ENCODE data around the gene SFPQ. TPM values are rescaled to one million over a fixed set of nuclear protein-coding genes. Genes with fewer than 3 reads are reported as not detected.
A peak's percentile ranks its signal among the peaks of the same experiment; 100 is the strongest.

Gene SFPQ
- total and polyA plus RNA-seq, 7 donors, result 55.9 to 194 (median 136) TPM

DNA sequence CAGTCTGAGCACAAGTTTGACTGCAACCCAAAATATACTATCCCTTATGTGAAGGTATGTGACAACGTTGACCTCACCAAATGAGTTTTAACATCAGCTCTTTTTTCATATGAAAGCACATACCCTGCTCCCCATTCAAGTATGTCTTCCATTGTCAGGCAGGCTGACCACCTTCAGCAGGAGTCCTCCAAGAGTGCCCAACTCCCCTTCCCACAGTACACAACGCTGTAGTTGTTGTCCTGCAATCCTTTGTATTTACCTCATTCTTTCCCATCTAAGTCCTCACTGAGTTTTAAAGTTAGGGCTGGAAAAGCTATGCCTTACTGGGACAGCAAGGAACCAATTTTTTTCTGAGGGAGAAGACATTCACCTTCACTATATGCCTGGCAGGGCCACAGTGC lies 14.7 kb downstream of the SFPQ start:
- Histone ChIP-seq H3K27me3 (no peaks in the 10 kb centered on the region), H3K4me3 (no peak overlapping the region), H3K27ac (no peak overlapping the region), H3K9me3 (no peaks in the 10 kb centered on the region), H3K36me3 (peaks cover 32 to 95% (median 51%) of the 10 kb centered on the region in 4 donors), H3K4me1 (peaks cover 0 to 47% (median 38%) of the 10 kb centered on the region in 4 donors)
- 72 to 84% methylated on average over 2 of the region's 2 CpGs for WGBS, 2 donors
- intact Hi-C loops (cut with DNase I), result no loop called here
- TF ChIP-seq, protein P1, sequence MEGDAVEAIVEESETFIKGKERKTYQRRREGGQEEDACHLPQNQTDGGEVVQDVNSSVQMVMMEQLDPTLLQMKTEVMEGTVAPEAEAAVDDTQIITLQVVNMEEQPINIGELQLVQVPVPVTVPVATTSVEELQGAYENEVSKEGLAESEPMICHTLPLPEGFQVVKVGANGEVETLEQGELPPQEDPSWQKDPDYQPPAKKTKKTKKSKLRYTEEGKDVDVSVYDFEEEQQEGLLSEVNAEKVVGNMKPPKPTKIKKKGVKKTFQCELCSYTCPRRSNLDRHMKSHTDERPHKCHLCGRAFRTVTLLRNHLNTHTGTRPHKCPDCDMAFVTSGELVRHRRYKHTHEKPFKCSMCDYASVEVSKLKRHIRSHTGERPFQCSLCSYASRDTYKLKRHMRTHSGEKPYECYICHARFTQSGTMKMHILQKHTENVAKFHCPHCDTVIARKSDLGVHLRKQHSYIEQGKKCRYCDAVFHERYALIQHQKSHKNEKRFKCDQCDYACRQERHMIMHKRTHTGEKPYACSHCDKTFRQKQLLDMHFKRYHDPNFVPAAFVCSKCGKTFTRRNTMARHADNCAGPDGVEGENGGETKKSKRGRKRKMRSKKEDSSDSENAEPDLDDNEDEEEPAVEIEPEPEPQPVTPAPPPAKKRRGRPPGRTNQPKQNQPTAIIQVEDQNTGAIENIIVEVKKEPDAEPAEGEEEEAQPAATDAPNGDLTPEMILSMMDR (IDR thresholded peaks at IDR 0.05), result no peak
- TF ChIP-seq POLR2AphosphoS5 (IDR thresholded peaks at IDR 0.05), result peak in 2 of 4 donors; percentile 8 to 14
- no peak for TF ChIP-seq EP300 (IDR thresholded peaks at IDR 0.05)
- DNase-seq, result no peak

DNA sequence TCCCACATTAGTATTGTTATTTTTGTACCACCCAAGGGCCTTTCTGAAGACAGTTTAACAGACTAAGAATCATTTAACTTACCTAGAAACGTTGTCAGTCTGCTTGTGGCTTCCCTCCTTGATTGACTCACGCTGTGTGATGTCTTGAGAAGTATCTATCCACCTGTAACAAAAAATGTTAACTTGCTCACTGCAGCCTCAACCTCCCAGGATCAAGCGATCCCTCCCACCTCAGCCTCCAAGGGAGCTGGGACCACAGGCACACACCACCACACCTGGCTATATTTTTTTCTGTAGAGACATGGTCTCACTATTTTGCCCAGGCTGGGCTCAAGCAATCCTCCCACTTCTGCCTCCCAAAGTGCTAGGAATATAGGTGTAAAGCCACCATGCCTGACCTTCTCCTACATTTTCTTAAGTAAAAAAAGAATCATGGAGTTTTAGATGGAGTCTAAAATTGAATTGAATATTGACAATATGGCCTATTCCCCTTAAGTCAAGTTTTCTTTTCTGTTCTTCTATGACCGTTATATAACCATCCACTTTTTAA lies 15.6 kb downstream of the SFPQ start:
- no peak for DNase-seq
- Histone ChIP-seq H3K27ac (no peak overlapping the region), H3K9me3 (no peaks in the 10 kb centered on the region), H3K4me3 (no peak overlapping the region), H3K27me3 (no peaks in the 10 kb centered on the region), H3K36me3 (peaks cover 26 to 90% (median 47%) of the 10 kb centered on the region in 4 donors), H3K4me1 (peaks cover 0 to 37% (median 30%) of the 10 kb centered on the region in 4 donors)
- intact Hi-C loops (cut with DNase I), result no loop called here
- TF ChIP-seq EP300 (IDR thresholded peaks at IDR 0.05) (no peak), POLR2A (IDR thresholded peaks at IDR 0.05) (no peak), POLR2AphosphoS5 (IDR thresholded peaks at IDR 0.05) (no peak)
- TF ChIP-seq, protein P1 (IDR thresholded peaks at IDR 0.05), result no peak
- 89 to 93% methylated on average over 4 of the region's 4 CpGs for WGBS, 2 donors

DNA sequence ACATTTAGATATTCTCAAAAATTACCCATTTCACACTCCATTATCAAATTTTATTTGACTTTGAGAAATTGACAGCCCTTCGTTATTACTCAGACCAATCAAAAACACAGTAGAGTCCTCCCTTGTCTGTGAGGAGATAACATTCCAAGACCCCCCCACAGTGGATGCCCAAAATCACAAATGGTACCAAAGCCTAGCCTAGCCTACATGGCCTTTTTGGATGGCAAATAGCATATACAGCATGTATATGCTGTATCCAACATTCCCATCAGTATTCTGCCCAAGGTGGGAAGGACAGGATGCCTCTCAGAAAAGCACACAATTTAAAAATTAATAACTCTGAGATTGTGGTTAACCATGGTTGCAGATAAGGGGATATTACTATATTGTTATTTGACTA lies 17.3 kb downstream of the SFPQ start:
- peak in 1 of 4 donors; percentile 10 for TF ChIP-seq POLR2AphosphoS5 (IDR thresholded peaks at IDR 0.05)
- no peak for TF ChIP-seq POLR2A (IDR thresholded peaks at IDR 0.05)
- WGBS, 2 donors, result 97 to 99% methylated on average over 1 of the region's 1 CpG
- H3K4me1 ChIP-seq, result peaks cover 0 to 25% (median 21%) of the 10 kb centered on the region in 4 donors
- no peaks in the 10 kb centered on the region for H3K27me3 ChIP-seq
- no peak for DNase-seq
- intact Hi-C loops (cut with DNase I), result no loop called here
- no peak overlapping the region for H3K4me3 ChIP-seq
- H3K36me3 ChIP-seq, result peaks cover 22 to 73% (median 31%) of the 10 kb centered on the region in 4 donors
- H3K27ac ChIP-seq, result no peak overlapping the region
- H3K9me3 ChIP-seq, result no peaks in the 10 kb centered on the region

DNA sequence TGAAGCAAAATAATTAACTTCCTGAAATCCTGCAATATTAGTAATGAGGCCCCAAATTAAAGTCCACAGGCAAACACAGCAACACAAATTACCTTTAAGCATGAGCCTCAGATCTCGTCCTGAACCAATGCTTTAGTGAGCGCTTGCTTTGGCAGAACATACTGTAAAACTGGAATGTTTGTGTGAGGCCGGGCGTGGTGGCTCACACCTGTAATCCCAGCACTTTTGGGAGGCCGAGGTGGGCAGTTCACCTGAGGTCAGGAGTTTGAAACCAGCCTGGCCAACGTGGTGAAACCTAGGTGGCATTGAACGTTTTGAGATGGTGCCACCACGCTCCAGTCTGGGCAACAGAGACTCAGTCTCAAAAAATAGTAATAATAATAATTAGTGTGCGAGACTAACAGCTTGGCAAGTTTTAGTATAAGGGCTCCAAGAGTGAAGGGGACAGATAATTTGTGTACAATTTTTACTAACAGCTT lies 17.8 kb downstream of the SFPQ start:
- Histone ChIP-seq H3K27ac (no peak overlapping the region), H3K9me3 (no peaks in the 10 kb centered on the region), H3K36me3 (peaks cover 19 to 68% (median 29%) of the 10 kb centered on the region in 4 donors), H3K27me3 (no peaks in the 10 kb centered on the region), H3K4me1 (peaks cover 0 to 22% (median 16%) of the 10 kb centered on the region in 4 donors), H3K4me3 (no peak overlapping the region)
- TF ChIP-seq POLR2A (IDR thresholded peaks at IDR 0.05), result no peak
- TF ChIP-seq, protein P1 (IDR thresholded peaks at IDR 0.05), result no peak
- TF ChIP-seq POLR2AphosphoS5 (IDR thresholded peaks at IDR 0.05), result no peak
- TF ChIP-seq EP300 (IDR thresholded peaks at IDR 0.05), result no peak
- intact Hi-C loops (cut with DNase I), result no loop called here
- WGBS, 2 donors, result 69 to 79% methylated on average over 9 of the region's 9 CpGs
- DNase-seq, result no peak

DNA sequence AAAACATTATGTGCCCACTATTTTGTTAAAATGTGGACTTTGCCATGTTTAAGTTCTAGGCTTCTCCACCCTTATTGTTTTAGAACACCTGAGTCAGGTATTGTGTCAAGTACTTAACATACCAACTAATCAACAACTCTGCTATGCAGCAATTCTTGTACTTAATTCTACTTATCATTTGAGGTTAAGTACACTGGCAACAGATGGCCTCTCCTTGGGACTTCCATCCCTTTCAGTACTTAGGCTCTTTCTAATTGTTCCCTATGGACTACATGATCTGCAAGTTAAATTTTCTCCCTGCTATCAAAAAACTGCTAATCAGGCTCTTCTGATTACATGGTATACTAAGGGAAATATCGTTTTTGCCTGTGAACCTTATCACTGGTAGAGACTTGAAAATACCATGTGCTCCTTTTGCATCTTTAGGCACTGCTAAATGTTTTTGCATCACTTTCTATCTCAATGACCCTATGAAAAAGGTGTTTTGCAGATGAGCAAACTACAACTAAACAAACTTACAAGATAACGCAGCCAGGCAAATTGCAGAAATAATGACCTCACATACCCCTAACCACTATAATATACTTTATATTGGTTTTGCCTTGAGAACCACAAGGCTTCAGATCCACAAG lies 18.9 kb downstream of the SFPQ start:
- Histone ChIP-seq H3K9me3 (no peaks in the 10 kb centered on the region), H3K36me3 (peaks cover 17 to 57% (median 29%) of the 10 kb centered on the region in 4 donors), H3K27me3 (no peaks in the 10 kb centered on the region), H3K4me1 (peaks cover 0 to 11% (median 5%) of the 10 kb centered on the region in 4 donors), H3K27ac (no peak overlapping the region), H3K4me3 (no peak overlapping the region)
- no peak for DNase-seq
- 48 to 77% methylated on average over 2 of the region's 2 CpGs for WGBS, 2 donors
- intact Hi-C loops (cut with DNase I), result no loop called here
- TF ChIP-seq EP300 (IDR thresholded peaks at IDR 0.05), result no peak
